ENCODE measurements around the gene FOXJ3.

The FOXJ3 gene

GRCh38 chr1:42290130-42290529 is 44.9 kb downstream of the FOXJ3 start:
- no peak for TF ChIP-seq CTCF (IDR thresholded peaks at IDR 0.05; ENCODE audit: control extremely low read depth, extremely low read depth, low read depth, missing control alignments)
- no peak for DNase-seq (ENCODE audit: extremely low spot score)
- ChIA-PET CTCF (no interaction called here), POLR2A (no interaction called here)

- ChIA-PET CTCF (no interaction called here), POLR2A (no interaction called here)
- TF ChIP-seq CTCF (IDR thresholded peaks at IDR 0.05; ENCODE audit: control extremely low read depth, extremely low read depth, low read depth, missing control alignments): no peak
These were observed 46.6 kb downstream of the FOXJ3 start for GRCh38 chr1:42288311-42288985.

GRCh38 chr1:42282867-42283583 is 52.0 kb downstream of the FOXJ3 start:
- TF ChIP-seq CTCF (IDR thresholded peaks at IDR 0.05; ENCODE audit: control extremely low read depth, extremely low read depth, low read depth, missing control alignments): no peak
- ChIA-PET CTCF (no interaction called here), POLR2A (no interaction called here)
- DNase-seq (ENCODE audit: extremely low spot score): no peak

More at GRCh38 chr1:42288311-42288985, 46.6 kb downstream of the FOXJ3 start:
- no peak for DNase-seq (ENCODE audit: extremely low spot score)

DNA sequence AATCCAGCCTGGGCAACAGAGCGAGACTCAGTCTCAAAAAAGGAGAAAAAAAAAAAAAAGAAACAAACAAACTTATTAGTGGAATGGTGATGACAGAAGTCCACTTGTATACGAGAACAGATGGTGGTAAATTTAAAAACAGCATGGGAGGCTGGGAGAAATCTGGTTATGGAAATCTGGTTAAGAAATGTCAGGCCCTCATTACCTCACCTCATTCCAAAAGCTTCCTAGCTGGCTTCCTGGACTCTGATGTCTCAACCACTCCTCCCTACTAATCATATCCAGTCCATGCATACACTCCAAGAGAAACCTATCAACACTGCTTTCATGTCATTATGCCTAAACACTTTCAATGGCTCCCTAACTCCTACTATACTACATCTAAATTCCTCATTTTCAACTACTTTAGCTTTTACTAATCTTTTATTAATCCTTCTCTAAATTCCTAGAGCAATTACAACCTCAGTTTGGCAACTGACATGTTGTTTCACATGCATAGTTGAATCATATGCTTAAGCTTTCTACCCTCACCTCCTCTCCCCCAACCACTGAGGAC is 52.9 kb downstream of the FOXJ3 start:
- no peak for TF ChIP-seq CTCF (IDR thresholded peaks at IDR 0.05; ENCODE audit: control extremely low read depth, extremely low read depth, low read depth, missing control alignments)
- DNase-seq (ENCODE audit: extremely low spot score): no peak
- ChIA-PET POLR2A (no interaction called here), CTCF (no interaction called here)

- ChIA-PET CTCF (interaction anchor here (0.7 to 1.5 kb wide), 3 partner anchors 15 to 20 kb away, joined by 3 to 5 read pairs (median 4); no protein-coding TSS in a partner anchor), POLR2A (no interaction called here)
These were observed 54.2 kb downstream of the FOXJ3 start for GRCh38 chr1:42280821-42281220.

DNA sequence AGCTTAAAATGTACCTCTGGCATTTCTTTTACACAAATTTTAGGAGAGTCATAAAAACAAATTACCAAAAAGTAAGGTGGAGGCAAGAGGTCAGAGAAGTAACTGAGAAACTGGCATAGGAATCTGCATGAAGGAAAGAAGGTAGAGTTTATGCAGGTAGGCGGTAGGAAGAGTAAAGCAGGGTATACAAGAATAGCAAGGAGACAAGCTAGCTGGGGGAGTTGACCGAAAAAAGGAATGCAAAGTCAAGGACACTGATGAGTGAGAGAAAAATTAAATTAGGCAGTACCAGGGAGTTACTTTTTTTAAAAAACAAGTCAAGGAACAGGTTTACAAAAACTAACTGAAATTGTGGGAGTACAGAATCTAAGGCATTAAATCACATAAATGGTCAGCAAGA is 56.0 kb downstream of the FOXJ3 start:
- CTCF ChIA-PET: interaction anchor here (1.2 to 1.4 kb wide), 2 partner anchors 13 to 17 kb away, joined by 3 to 8 read pairs; no protein-coding TSS in a partner anchor
- no peak for TF ChIP-seq CTCF (IDR thresholded peaks at IDR 0.05; ENCODE audit: control extremely low read depth, extremely low read depth, low read depth, missing control alignments)
- DNase-seq (ENCODE audit: extremely low spot score): no peak
- POLR2A ChIA-PET: no interaction called here

More at GRCh38 chr1:42280821-42281220, 54.2 kb downstream of the FOXJ3 start:
- no peak for TF ChIP-seq CTCF (IDR thresholded peaks at IDR 0.05; ENCODE audit: control extremely low read depth, extremely low read depth, low read depth, missing control alignments)
- DNase-seq (ENCODE audit: extremely low spot score): no peak

Data from GM10248 (cell line).